Astrocyte (in vitro differentiated cells and primary cell): Measurements from ENCODE around the gene LMCD1. TPM values are rescaled to one million over a fixed set of nuclear protein-coding genes. Genes with fewer than 3 reads are reported as not detected.

ENCODE experiments used
- DNase-seq: peaks from one replicate; pipeline ENCODE4 v3.0.0-alpha.2; 2010; ENCODE audit warnings: low read depth
- FAIRE-seq: peaks from 2 replicates; lab custom pipeline; 2011; peaks lifted over from hg19 to GRCh38; lab: Jason Lieb, UNC
- H2AFZ ChIP-seq: 2 replicates; pipeline ENCODE4 v1.6.0; 2012; ENCODE audit warnings: low read depth, low read length, inconsistent platforms
- H3K27ac ChIP-seq: 2 replicates; pipeline ENCODE4 v1.5.1; 2011; ENCODE audit warnings: low read depth, low read length, inconsistent platforms
- H3K27me3 ChIP-seq: 2 replicates; pipeline ENCODE4 v1.6.0; 2011; ENCODE audit warnings: low read length, inconsistent platforms; ENCODE audit not compliant: insufficient read depth
- H3K36me3 ChIP-seq: 2 replicates; pipeline ENCODE4 v1.5.1; 2011; ENCODE audit warnings: low read length, inconsistent platforms; ENCODE audit not compliant: insufficient read depth
- H3K4me1 ChIP-seq: 2 replicates; pipeline ENCODE4 v1.5.1; 2011; ENCODE audit warnings: low read length, inconsistent platforms; ENCODE audit not compliant: insufficient read depth
- H3K4me2 ChIP-seq: 2 replicates; pipeline ENCODE4 v1.6.0; 2012; ENCODE audit warnings: low read length, inconsistent platforms
- H3K4me3 ChIP-seq: 2 replicates; pipeline ENCODE4 v1.5.1; 2011; ENCODE audit warnings: low read depth, mild to moderate bottlenecking, low read length, inconsistent platforms; ENCODE audit not compliant: insufficient read depth
- H3K79me2 ChIP-seq: 2 replicates; pipeline ENCODE4 v1.6.0; 2012; ENCODE audit warnings: mild to moderate bottlenecking, low read length, inconsistent platforms; ENCODE audit not compliant: insufficient read depth
- H3K9ac ChIP-seq: 2 replicates; pipeline ENCODE4 v1.6.0; 2012; ENCODE audit warnings: mild to moderate bottlenecking, low read length, inconsistent platforms
- H3K9me3 ChIP-seq: 2 replicates; pipeline ENCODE4 v1.5.1; 2012; ENCODE audit warnings: low read depth, mild to moderate bottlenecking, low read length, inconsistent platforms; ENCODE audit not compliant: insufficient read depth
- H4K20me1 ChIP-seq: 2 replicates; pipeline ENCODE4 v1.6.0; 2012; ENCODE audit warnings: low read length, inconsistent platforms; ENCODE audit not compliant: insufficient read depth
- H3K27ac Mint-ChIP-seq: one replicate; pipeline ENCODE4 v1.8.0; 2021; ENCODE audit warnings: mild to moderate bottlenecking, mixed read lengths; ENCODE audit not compliant: unreplicated experiment
- H3K27me3 Mint-ChIP-seq: one replicate; pipeline ENCODE4 v1.8.0; 2021; ENCODE audit warnings: low read depth, mixed read lengths; ENCODE audit not compliant: unreplicated experiment
- H3K36me3 Mint-ChIP-seq: one replicate; pipeline ENCODE4 v1.8.0; 2021; ENCODE audit warnings: low read depth, mixed read lengths; ENCODE audit not compliant: unreplicated experiment
- H3K4me1 Mint-ChIP-seq: one replicate; pipeline ENCODE4 v1.8.0; 2021; ENCODE audit warnings: low read depth, mixed read lengths; ENCODE audit not compliant: unreplicated experiment
- H3K4me3 Mint-ChIP-seq: one replicate; pipeline ENCODE4 v1.8.0; 2021; ENCODE audit warnings: mild to moderate bottlenecking, moderate library complexity, mixed read lengths; ENCODE audit not compliant: unreplicated experiment
- H3K9me3 Mint-ChIP-seq: one replicate; pipeline ENCODE4 v1.8.0; 2021; ENCODE audit warnings: mild to moderate bottlenecking, mixed read lengths; ENCODE audit not compliant: unreplicated experiment
- CTCF ChIP-seq: IDR thresholded peaks from 2 replicates; pipeline ENCODE4 v1.5.1; 2011; ENCODE audit warnings: low read depth, mild to moderate bottlenecking, inconsistent platforms, low read length, moderate library complexity; ENCODE audit not compliant: insufficient read depth
- EZH2 ChIP-seq: IDR thresholded peaks from 2 replicates; pipeline ENCODE4 v1.6.1; 2012; ENCODE audit warnings: mild to moderate bottlenecking, low read length, inconsistent platforms; ENCODE audit not compliant: insufficient read depth
- total RNA-seq: library from RNA; stranded (reverse); gene quantifications from 2 replicates; pipeline ENCODE4 v1.2.1, GENCODE V29; 2021

LMCD1 gene
- total RNA-seq, 1 donor from 2014 or later, result 374 TPM

GRCh38 chr3:8610951-8611350 is 109.3 kb downstream of the LMCD1 start:
- peaks cover 16% of the 10 kb centered on the region for H3K4me1 Mint-ChIP-seq
- H3K27ac ChIP-seq, result no peak overlapping the region
- DNase-seq (no peak), FAIRE-seq (no peak)
- no peaks in the 10 kb centered on the region for H3K36me3 Mint-ChIP-seq
- no peaks in the 10 kb centered on the region for H3K79me2 ChIP-seq
- peaks cover 9% of the 10 kb centered on the region for H3K4me1 ChIP-seq
- no peak overlapping the region for H3K4me3 Mint-ChIP-seq
- no peaks in the 10 kb centered on the region for H3K27me3 ChIP-seq
- H2AFZ ChIP-seq, result no peak overlapping the region
- no peaks in the 10 kb centered on the region for H3K36me3 ChIP-seq
- H3K9me3 ChIP-seq, result no peaks in the 10 kb centered on the region
- H3K4me3 ChIP-seq, result no peak overlapping the region
- H3K4me2 ChIP-seq, result no peak overlapping the region
- TF ChIP-seq CTCF, result no peak
- no peak for TF ChIP-seq EZH2
- H3K9ac ChIP-seq, result no peak overlapping the region
- no peaks in the 10 kb centered on the region for H4K20me1 ChIP-seq
- no peaks in the 10 kb centered on the region for H3K27me3 Mint-ChIP-seq
- no peaks in the 10 kb centered on the region for H3K9me3 Mint-ChIP-seq
- H3K27ac Mint-ChIP-seq, result no peak overlapping the region

GRCh38 chr3:8617921-8618320 is 116.3 kb downstream of the LMCD1 start:
- Histone ChIP-seq H3K9ac (no peak overlapping the region), H3K79me2 (no peaks in the 10 kb centered on the region), H3K27ac (no peak overlapping the region), H4K20me1 (no peaks in the 10 kb centered on the region), H3K4me3 (no peak overlapping the region), H3K4me1 (peaks cover 8% of the 10 kb centered on the region), H3K4me2 (no peak overlapping the region), H3K27me3 (no peaks in the 10 kb centered on the region), H3K9me3 (no peaks in the 10 kb centered on the region), H3K36me3 (no peaks in the 10 kb centered on the region), H2AFZ (no peak overlapping the region)
- no peak for DNase-seq
- FAIRE-seq, result no peak
- Mint-ChIP-seq H3K4me1 (peaks cover 18% of the 10 kb centered on the region), H3K27ac (no peak overlapping the region), H3K9me3 (no peaks in the 10 kb centered on the region), H3K36me3 (no peaks in the 10 kb centered on the region), H3K27me3 (no peaks in the 10 kb centered on the region), H3K4me3 (no peak overlapping the region)
- TF ChIP-seq EZH2 (no peak), CTCF (no peak)

- Mint-ChIP-seq H3K9me3 (no peaks in the 10 kb centered on the region), H3K4me3 (no peak overlapping the region), H3K36me3 (no peaks in the 10 kb centered on the region), H3K27ac (no peak overlapping the region), H3K27me3 (no peaks in the 10 kb centered on the region), H3K4me1 (peaks cover 25% of the 10 kb centered on the region)
- H3K4me3 ChIP-seq, result no peak overlapping the region
- no peak overlapping the region for H2AFZ ChIP-seq
- no peaks in the 10 kb centered on the region for H3K36me3 ChIP-seq
- H4K20me1 ChIP-seq, result no peaks in the 10 kb centered on the region
- no peaks in the 10 kb centered on the region for H3K79me2 ChIP-seq
- no peaks in the 10 kb centered on the region for H3K27me3 ChIP-seq
- DNase-seq, result no peak
- FAIRE-seq, result no peak
- no peak for TF ChIP-seq EZH2
- TF ChIP-seq CTCF, result no peak
- no peaks in the 10 kb centered on the region for H3K9me3 ChIP-seq
- H3K4me2 ChIP-seq, result no peak overlapping the region
- H3K27ac ChIP-seq, result no peak overlapping the region
- H3K4me1 ChIP-seq, result peaks cover 8% of the 10 kb centered on the region
- H3K9ac ChIP-seq, result no peak overlapping the region
These were observed 117.3 kb downstream of the LMCD1 start for GRCh38 chr3:8618950-8619349.
